Activated CD4-positive, alpha-beta T cell treated with anti-CD3 and anti-CD28 coated beads, Interleukin-2, amount 50 U/mL, for 1 hour (primary cell): ENCODE measurements around the gene CTDSPL.
"Not testable (repeated sequence)": the region's sequence is repeated elsewhere in the genome, so short reads cannot be mapped to it uniquely, and the experiment has no call there.

Source experiments
- DNase-seq: peaks from one replicate; pipeline ENCODE4 v3.0.0-alpha.2; 2020

CTDSPL gene

GRCh38 chr3:37972056-37972455, 110.4 kb downstream of the CTDSPL start:
- not testable (repeated sequence) for DNase-seq

GRCh38 chr3:37973246-37974054, 111.8 kb downstream of the CTDSPL start:
- DNase-seq: no peak

GRCh38 chr3:37974121-37975083, 112.7 kb downstream of the CTDSPL start:
- DNase-seq: peak; percentile 65

GRCh38 chr3:37979541-37980461, 118.1 kb downstream of the CTDSPL start:
- DNase-seq: no peak

DNA sequence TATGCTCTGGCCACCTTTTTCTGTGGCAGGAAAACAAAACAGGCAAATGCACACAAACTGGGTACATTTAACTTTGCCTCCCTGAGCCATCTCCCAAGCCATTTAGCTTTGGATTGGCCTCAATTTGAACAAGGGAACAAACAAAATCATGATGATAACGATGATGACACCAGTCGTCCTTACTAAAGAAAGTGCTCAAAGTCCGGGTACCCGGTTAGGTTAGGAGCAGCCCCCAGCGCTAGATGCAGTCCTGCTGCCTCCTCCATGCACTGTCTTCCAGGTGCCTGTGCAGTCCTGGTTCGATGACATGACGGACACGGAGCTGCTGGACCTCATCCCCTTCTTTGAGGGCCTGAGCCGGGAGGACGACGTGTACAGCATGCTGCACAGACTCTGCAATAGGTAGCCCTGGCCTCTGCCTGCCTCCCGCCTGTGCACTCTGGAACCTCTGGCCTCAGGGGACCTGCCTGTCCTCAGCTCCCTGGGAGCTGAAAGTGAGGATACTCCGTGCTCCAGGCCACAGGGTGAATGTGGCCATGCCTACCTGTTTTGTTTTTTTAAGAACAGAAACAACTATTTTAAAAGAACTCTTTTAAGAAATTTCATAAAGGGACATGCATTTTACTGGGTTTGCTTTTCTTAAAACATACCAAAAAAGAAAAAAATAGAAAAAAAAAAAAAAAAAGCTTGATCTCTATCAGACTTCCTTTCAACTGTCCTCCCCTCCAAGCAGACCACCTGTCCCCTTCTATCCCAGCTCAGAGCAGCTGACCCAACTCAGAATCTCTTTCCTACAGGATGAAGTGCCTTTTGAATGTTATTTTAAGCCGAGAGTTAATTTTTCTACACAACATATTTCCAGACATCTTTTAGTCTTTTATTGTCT, 119.0 kb downstream of the CTDSPL start:
- no peak for DNase-seq

DNA sequence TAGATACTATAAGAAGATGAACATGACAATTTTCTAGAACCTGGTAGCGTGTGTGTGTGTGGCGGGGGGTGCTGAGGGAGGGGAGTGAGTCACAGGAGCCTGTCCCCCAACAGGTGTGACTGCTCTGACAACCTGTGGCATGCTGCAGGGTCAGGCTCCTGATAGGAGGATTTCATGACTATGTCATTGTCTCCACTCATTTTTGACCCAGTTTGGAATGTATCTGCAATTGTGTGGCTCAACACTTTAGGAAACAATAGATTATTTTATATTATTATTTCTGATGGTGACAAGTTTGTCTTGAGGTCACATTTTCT, 119.6 kb downstream of the CTDSPL start:
- no peak for DNase-seq

- DNase-seq: no peak
Observed at GRCh38 chr3:37982331-37982730, 120.7 kb downstream of the CTDSPL start.

DNA sequence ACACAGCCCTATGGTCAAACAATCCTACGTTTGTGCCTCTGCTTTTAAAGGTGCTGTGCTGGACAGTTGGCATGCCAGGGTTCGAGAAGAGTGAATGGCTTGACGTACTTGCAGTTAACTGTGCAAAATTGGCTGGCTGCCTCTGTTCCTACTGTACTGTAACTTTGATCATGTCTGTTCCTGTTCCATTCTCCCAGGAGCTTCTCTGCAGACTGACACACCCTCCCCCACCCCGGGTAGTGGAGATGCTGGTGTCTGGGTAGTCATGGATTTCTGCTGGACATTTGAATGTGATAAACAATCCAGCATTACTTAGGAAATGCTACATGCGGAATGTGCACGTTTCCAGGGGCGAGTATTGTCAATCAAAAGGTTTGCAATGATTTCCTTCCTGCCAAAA, 122.4 kb downstream of the CTDSPL start:
- no peak for DNase-seq

DNA sequence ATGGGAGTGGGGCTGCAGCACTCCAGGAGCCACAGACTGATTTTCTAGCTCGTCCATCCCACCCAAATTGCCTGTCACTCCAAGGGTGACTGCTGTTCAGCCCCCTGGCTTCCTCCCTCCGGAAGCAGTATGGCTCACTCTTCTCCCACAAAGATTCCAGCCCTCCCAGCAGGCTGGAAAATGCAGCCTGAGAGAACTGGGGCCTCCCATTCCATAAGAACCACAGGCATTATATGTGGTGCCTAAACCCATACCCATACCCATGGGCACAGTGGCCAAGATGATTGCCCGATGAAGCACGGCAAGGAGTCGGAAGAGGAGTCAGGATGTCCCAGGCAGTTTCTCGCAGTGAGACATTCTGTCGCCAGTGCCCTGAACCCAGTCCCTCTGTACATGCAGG, 122.9 kb downstream of the CTDSPL start:
- no peak for DNase-seq

- no peak for DNase-seq
Observed at GRCh38 chr3:37985637-37986320, 124.1 kb downstream of the CTDSPL start.

- DNase-seq: no peak
Observed at GRCh38 chr3:37986479-37987314, 125.0 kb downstream of the CTDSPL start.

DNA sequence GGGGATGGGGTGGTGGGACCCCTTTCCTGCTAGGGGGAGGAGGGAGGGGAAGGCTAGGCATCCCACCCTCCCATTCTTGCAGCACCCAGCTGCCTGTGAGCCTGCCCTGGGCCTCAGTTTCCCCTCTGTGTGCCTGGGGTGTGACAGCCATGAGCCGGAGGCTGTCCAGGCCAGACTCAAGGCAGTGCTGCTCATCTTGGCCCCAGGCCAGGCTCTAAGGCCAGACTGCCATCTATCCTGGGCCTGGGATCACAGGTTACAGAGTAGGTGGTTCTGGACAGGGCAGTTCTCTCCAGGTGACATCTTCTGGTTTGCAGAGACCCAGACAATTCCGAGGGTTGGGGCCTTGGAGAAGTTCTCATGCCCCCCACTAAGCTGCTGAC, 125.6 kb downstream of the CTDSPL start:
- DNase-seq: no peak

GRCh38 chr3:37987751-37988179, 126.1 kb downstream of the CTDSPL start:
- DNase-seq: no peak

DNA sequence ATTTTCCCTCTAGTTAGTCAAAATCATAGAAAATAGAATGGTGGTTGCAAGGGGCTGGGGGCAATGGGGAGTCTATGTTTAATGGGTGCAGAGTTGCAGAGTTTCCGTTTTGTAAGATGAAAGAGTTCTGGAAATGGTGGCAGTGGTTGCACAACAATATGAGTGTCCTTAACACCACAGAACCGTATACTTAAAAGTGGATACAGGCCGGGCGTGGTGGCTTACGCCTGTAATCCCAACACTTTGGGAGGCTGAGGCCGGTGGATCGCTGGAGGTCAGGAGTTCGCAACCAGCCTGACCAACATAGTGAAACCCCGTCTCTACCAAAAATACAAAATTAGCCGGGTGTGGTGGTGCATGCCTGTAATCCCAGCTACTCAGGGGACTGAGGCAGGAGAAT, 126.7 kb downstream of the CTDSPL start:
- DNase-seq: not testable (repeated sequence)

- DNase-seq: no peak
Observed at GRCh38 chr3:37988931-37989525, 127.3 kb downstream of the CTDSPL start.

- DNase-seq: no peak
Observed at GRCh38 chr3:37989821-37990480, 128.3 kb downstream of the CTDSPL start.

GRCh38 chr3:37990527-37990926, 128.8 kb downstream of the CTDSPL start, which contains the start of gene VILL:
TSS of gene VILL (plus strand) at chr3:37990786. CDS start at chr3:37993673, 2,887 bp downstream.
- DNase-seq: no peak

DNA sequence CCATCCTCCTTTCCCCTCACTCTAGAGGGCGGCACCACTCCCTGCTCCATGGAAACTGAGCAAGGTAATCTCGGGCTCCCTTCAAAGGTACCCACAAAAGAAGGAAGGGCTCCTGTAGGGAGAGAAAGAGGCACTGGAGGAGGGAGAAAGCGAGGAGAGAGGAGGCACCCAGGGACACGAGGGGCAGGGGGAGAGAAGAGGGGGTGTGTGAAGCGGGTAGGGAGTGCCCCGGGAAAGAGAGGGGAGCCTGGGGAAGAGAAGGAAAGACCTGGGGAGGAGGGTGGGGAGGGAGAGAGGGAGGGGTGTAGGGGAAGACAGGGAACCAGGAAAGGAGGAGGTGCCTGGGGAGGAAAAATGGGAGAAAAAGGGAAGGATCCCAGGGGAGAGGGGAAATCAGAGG, 129.4 kb downstream of the CTDSPL start:
- DNase-seq: no peak

GRCh38 chr3:37991823-37992222, 130.1 kb downstream of the CTDSPL start:
- DNase-seq: no peak
